HEK293 (cell line): Measurements from ENCODE around the gene CYTH3.

Source experiments
- SP2 ChIP-seq: fragments of 450-650 bp; formaldehyde crosslinking; IDR thresholded peaks from 2 replicates; pipeline ENCODE4 v1.5.1; 2016; ENCODE audit warnings: missing biosample characterization, missing genetic modification characterization
- YY1 ChIP-seq: fragments of 450-650 bp; formaldehyde crosslinking; IDR thresholded peaks from 2 replicates; pipeline ENCODE4 v1.5.1; 2018; ENCODE audit warnings: missing biosample characterization, missing genetic modification characterization
- ZBTB1 ChIP-seq: fragments of 450-650 bp; formaldehyde crosslinking; IDR thresholded peaks from 2 replicates; pipeline ENCODE4 v1.5.1; 2016; ENCODE audit warnings: missing biosample characterization, missing genetic modification characterization
- ZBTB48 ChIP-seq: fragments of 450-650 bp; formaldehyde crosslinking; IDR thresholded peaks from 2 replicates; pipeline ENCODE4 v1.5.1; 2016; ENCODE audit warnings: missing biosample characterization, missing genetic modification characterization
- ZNF155 ChIP-seq: fragments of 450-650 bp; formaldehyde crosslinking; IDR thresholded peaks from 2 replicates; pipeline ENCODE4 v1.5.1; 2016; ENCODE audit warnings: missing biosample characterization, missing genetic modification characterization
- ZNF175 ChIP-seq: fragments of 450-650 bp; formaldehyde crosslinking; IDR thresholded peaks from 2 replicates; pipeline ENCODE4 v1.5.1; 2016; ENCODE audit warnings: missing biosample characterization, missing genetic modification characterization
- ZNF529 ChIP-seq: fragments of 450-650 bp; formaldehyde crosslinking; IDR thresholded peaks from 2 replicates; pipeline ENCODE4 v1.5.1; 2017; ENCODE audit warnings: missing genetic modification characterization, missing biosample characterization; ENCODE audit not compliant: insufficient replicate concordance
- TF ChIP-seq, protein P1 (sequence below): fragments of 450-650 bp; formaldehyde crosslinking; IDR thresholded peaks from 2 replicates; pipeline ENCODE4 v1.5.1; 2016; ENCODE audit warnings: missing biosample characterization, missing genetic modification characterization
- TF ChIP-seq, protein P2 (sequence below): fragments of 450-650 bp; formaldehyde crosslinking; IDR thresholded peaks from 2 replicates; pipeline ENCODE4 v1.5.1; 2017; ENCODE audit warnings: missing biosample characterization, missing genetic modification characterization

DNA sequence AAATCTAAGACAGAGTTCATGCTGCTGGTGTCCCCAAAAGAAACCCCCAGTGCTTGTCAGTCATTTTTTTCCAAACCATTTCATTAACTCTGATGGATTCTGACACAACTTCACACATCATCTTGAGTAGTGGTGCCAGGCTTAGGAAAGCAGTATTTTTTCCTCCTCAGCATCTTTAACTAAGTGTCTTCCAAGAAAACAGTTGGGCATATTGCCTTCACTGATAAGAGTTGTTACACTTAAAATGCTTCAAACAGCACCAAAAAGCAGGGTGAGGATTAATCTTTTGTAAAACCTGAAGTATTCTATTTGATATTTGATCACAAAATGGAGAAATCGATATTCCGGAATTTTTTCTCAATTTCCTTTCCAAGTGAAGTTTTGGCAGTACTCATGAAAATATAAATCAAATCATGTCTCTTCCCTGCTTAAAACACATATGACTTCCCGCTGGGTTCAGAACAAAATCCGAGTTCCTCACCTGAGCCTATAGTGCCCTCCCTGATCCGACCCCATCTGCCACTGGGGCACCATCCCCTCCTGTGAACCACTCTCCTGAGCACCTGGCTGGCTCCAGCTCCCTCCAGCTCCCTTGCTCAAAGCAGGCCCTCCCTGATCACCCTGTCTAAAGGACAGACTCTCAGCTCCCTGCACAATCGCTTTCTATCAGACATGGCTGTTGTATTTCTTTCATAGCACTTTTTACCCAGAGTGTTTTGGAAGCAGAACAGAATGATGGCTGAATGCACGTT lies 61.6 kb downstream of the CYTH3 start:
- TF ChIP-seq, protein P1, sequence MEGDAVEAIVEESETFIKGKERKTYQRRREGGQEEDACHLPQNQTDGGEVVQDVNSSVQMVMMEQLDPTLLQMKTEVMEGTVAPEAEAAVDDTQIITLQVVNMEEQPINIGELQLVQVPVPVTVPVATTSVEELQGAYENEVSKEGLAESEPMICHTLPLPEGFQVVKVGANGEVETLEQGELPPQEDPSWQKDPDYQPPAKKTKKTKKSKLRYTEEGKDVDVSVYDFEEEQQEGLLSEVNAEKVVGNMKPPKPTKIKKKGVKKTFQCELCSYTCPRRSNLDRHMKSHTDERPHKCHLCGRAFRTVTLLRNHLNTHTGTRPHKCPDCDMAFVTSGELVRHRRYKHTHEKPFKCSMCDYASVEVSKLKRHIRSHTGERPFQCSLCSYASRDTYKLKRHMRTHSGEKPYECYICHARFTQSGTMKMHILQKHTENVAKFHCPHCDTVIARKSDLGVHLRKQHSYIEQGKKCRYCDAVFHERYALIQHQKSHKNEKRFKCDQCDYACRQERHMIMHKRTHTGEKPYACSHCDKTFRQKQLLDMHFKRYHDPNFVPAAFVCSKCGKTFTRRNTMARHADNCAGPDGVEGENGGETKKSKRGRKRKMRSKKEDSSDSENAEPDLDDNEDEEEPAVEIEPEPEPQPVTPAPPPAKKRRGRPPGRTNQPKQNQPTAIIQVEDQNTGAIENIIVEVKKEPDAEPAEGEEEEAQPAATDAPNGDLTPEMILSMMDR, result no peak
- TF ChIP-seq ZNF175 (tag by site-specific recombination), result no peak
- TF ChIP-seq SP2, result no peak
- TF ChIP-seq YY1 (tag by site-specific recombination), result no peak
- TF ChIP-seq, protein P2, sequence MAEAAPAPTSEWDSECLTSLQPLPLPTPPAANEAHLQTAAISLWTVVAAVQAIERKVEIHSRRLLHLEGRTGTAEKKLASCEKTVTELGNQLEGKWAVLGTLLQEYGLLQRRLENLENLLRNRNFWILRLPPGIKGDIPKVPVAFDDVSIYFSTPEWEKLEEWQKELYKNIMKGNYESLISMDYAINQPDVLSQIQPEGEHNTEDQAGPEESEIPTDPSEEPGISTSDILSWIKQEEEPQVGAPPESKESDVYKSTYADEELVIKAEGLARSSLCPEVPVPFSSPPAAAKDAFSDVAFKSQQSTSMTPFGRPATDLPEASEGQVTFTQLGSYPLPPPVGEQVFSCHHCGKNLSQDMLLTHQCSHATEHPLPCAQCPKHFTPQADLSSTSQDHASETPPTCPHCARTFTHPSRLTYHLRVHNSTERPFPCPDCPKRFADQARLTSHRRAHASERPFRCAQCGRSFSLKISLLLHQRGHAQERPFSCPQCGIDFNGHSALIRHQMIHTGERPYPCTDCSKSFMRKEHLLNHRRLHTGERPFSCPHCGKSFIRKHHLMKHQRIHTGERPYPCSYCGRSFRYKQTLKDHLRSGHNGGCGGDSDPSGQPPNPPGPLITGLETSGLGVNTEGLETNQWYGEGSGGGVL (tag by site-specific recombination), result no peak
- no peak for TF ChIP-seq ZBTB48 (tag by site-specific recombination)
- TF ChIP-seq ZBTB1, result no peak
- no peak for TF ChIP-seq ZNF529
- TF ChIP-seq ZNF155 (tag by site-specific recombination), result no peak
